HG02852 (cell line): ENCODE data around the gene ZNF892.
A peak's percentile ranks its signal among the peaks of the same experiment; 100 is the strongest.
"Not testable (repeated sequence)": the region's sequence is repeated elsewhere in the genome, so short reads cannot be mapped to it uniquely, and the experiment has no call there.

Experiments used
- ATAC-seq: cut with Tn5 transposase; IDR thresholded peaks from one replicate; pipeline ENCODE4 v1.9.1; 2021; ENCODE audit warnings: mild to moderate bottlenecking, moderate library complexity; ENCODE audit not compliant: unreplicated experiment

Gene ZNF892

DNA sequence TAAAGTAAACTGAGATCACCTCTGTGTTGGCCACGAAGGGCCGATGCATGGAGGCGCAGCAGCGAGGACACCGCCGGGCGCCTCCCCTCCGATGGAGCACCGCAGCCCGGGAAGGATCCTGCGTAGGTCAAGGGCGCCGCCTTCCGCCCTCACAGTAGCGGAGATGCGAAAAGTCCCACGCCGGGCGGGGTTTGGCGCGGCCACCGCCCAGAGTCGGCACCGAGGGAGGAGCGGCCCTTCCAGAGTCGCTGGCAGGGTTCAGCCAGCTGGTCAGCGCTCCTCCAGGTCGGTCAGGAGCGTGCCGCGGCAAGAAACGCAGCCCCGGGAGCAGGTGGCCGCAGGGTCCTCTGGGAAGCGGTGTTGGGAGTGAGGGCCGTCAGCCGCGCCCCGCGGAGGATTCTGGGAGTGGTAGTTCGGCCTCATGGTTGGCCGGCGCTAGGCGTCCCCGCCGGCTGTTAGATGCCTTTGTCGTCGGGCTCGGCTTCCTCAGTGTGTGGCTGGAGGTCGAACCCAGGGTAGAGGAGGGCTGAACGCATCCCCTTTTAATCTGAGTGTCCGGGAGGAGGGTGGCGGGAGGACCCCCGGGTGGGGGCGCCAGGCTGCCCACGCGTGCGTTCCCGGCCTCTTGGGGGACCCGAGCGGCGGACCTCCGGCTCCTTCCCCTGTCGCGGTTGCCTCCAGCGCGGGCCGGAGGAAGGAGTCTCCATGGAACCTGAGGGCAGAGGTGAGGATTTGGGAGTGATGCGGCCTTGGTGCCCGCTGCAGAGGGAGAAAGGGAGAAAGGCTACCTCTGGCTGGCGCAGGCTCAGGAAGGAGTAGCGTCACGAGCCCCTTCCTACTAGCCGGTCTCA lies at the start of gene ZNF892:
Gene ZNF892, plus strand, starts transcription at position 411 of the 851 bp plus-strand sequence. Its CDS starts 295 bp downstream, at position 706.
- ATAC-seq, result peak; percentile 98

DNA sequence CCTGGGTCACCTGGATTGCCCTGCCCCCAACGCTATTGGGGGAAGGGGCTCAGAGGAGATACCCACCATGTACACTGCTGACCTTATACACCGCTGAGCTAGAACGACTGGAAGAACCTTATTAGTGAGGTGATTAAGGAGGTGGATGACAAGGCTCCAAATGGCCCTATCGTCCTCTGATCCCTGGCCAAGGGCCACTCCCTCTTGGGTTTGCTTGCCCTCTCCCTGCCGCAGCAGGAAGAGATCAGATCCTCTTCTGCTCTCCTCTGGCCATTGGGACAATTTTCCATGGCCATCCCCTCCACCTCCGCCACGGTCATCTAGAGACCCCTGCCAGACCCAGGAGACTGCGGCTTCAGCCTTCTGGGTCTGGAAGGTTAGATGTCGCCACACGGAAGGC lies 48.9 kb upstream of the ZNF892 start:
- no peak for ATAC-seq

GRCh38 chr2:95158891-95159619 lies 48.3 kb upstream of the ZNF892 start:
- ATAC-seq, result peak; percentile 51

GRCh38 chr2:95159690-95160449 lies 47.5 kb upstream of the ZNF892 start, which contains the start of gene ZNF514:
Gene ZNF514 (minus strand): TSS chr2:95159848. CDS start chr2:95153253, 6,595 bp downstream.
- ATAC-seq, result peak; percentile 95

DNA sequence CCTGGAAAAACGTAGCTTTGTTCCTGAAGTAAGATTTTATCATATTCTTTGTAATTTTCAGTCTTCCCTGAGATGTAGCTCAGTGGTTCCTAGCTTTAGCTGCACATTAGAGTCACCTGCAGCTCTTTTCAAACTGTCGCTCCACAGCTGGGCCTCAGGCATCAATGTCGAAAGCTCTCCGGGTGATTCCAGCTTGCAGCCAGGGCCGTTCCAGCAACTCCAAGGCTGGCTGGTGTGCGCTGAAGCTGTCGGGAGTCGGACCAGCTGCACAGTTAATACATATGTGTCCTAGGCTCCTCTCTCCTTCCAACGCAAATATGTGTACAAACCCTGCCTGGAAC lies 42.3 kb upstream of the ZNF892 start:
- peak; percentile 15 for ATAC-seq

DNA sequence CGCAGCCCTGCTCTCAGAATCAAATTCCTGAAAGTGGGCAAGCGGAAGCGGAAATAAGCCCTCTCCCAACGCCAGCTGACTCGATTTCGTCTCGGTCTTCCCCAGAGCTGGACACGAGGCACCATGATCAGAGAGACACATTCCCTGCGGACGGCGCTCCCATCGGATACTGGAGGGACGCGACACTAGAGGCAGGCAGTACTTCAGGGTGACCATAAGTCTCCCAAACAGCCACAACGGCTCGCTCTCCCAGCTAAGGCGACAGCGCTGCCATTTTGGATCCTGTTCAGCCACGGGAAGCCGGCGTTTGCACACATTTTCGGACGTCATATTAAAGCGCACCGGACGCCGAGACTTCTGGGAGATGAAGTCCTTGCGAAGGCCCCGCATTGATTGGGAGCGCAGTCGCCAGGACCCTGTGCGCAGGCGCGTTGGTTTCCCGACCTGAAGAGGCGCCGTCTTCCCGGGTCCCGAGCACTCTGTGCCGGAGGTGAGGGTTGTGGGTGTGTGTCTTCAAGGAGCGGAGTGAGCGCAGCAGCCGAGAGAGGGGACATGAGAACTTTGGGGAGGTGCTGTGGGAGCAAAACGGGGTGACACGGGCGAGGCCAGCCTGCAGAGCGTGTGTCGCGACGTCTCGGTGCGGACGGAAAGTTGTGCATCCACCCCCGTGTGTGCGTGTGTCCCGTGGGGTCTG lies 41.8 kb upstream of the ZNF892 start, which contains the start of gene ZNF2:
Gene ZNF2, plus strand, starts transcription at position 439 of the 694 bp plus-strand sequence. CDS start 10,418 bp downstream, outside the sequence.
- ATAC-seq, result peak; percentile 90

GRCh38 chr2:95166065-95166763 lies 41.1 kb upstream of the ZNF892 start:
- ATAC-seq, result no peak

GRCh38 chr2:95171902-95172301 lies 35.4 kb upstream of the ZNF892 start:
- ATAC-seq, result no peak

DNA sequence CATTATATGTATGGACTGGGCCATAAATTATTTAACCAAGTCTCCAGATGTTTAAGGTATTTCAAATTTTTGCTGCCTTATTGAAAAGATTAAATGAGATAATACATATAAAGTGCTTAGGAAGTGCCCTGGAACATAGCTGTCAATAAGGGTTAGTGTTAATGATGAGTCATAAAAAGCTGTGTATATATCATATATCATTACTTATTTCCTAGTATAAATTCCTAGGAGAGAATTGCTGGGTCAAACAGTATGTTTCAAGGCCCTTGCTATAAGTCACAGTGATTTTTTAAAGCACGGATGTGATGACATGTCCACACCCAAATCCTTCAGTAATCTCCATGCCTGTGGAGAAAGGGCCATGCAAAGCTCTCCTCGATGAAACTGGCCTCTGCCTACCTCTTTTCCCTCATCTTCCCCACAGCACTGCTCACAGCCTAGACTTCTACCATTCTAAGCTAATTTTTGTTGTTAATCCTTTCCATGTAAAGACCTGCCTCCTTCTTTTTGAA lies 33.2 kb upstream of the ZNF892 start:
- ATAC-seq, result no peak

DNA sequence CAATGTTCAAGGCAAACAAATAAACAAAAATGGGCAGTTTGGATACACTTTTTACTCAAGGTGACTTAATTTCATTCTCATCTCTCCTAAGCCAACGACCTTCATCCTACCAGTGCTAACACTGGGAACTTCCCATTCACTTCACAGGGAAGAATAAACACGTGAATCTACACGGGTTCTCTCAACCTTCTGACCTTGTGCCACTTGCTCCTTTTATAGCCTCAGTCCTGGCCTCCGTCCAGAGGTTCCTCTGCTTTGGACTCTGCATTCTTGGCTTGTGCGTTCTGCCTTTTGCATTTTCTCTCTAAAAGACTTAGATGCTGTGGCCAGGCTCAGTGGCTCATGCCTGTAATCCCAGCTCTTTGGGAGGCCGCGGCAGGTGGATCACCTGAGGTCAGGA lies 27.9 kb upstream of the ZNF892 start:
- no peak for ATAC-seq

DNA sequence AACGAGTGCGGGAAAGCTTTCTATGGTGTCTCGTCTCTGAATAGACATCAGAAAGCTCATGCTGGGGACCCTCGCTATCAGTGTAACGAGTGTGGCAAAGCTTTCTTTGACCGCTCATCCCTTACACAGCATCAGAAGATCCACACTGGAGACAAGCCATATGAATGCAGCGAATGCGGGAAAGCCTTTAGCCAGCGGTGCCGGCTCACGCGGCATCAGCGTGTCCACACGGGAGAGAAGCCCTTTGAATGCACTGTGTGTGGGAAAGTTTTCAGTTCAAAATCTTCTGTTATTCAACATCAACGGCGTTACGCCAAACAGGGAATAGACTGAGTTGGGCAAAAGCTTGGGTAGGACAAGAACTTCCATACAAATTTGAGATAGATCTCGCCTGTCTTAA lies 25.5 kb upstream of the ZNF892 start:
- ATAC-seq, result no peak

- no peak for ATAC-seq
Observed at GRCh38 chr2:95185197-95185596, 22.1 kb upstream of the ZNF892 start.

GRCh38 chr2:95185973-95186372 lies 21.3 kb upstream of the ZNF892 start:
- ATAC-seq, result no peak

- ATAC-seq, result not testable (repeated sequence)
Observed at GRCh38 chr2:95192956-95193355, 14.4 kb upstream of the ZNF892 start.

DNA sequence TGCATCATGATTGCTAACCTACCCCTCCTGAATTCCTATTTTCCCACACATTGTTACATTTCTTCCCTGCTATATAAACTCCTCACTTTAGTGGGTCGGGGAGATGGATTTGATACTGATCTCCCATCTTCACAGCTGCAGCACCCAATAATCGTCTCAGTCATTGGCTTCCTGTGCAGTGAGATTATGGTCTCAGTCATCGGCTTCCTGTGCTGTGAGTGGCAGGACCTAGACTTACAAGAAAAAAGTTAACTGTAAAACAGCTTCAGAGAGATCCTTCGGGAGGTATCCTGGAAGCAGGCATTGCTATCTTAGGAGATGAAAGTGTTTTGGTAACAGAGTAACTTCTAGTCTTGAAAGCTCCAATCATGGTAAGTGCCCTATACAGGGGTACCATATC lies 3.4 kb upstream of the ZNF892 start:
- no peak for ATAC-seq

- no peak for ATAC-seq
Observed at GRCh38 chr2:95204396-95204795, 2.9 kb upstream of the ZNF892 start.

DNA sequence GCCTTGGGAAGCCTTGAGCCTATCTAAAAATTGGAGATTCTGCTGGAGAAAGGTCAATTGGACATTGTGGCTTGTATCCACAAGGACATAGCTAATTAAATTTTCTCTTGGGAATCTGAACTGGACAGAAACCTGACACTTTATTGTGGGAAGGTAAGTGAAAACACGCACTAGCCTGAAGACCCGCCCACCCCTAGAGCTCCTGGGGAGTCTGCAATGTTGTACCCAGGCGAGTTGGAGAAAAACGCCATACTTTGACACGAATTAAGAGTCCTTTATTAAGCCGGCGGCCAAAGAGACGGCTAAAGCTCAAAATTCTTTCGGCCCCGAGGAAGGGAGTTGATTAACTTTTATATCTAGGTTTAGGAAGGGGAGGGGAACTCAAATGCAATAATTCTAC lies 1.2 kb upstream of the ZNF892 start:
- ATAC-seq, result no peak

DNA sequence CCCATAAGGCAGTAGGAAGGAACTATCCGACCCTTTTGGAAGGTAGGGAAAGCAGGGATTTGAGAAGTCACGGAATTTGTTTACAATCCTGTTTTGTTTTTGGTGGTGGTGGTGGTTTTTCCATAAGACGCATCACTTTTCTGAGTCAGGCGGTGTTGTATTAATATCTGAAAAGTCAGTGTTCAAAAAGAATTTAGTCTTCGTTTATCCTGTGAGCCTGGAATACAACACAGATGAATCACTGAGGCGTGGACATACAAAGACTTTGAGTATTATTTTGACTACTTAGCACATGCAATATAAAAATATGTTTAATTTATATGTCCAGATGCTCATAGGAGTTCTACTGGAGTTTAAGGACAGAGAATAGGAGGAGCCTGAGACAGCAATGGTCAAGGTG lies 785 bp downstream of the ZNF892 start:
- no peak for ATAC-seq

DNA sequence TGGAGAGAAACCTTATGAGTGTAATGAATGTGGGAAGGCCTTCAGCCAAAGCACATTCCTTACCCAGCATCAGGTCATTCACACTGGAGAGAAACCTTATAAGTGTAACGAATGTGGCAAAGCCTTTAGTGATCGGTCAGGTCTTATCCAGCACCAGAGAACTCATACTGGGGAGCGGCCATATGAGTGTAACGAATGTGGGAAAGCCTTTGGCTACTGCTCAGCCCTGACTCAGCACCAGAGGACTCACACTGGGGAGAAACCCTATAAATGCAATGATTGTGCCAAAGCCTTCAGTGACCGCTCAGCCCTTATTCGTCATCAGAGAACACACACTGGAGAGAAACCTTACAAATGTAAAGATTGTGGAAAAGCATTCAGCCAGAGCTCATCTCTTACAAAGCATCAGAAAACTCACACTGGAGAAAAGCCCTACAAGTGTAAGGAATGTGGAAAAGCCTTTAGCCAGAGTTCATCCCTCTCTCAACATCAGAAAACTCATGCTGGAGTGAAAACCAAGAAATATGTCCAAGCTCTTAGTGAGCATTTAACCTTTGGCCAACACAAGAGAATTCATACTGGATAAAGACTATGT lies 7.8 kb downstream of the ZNF892 start:
- no peak for ATAC-seq
